Adrenal gland (tissue), 12 donors: ENCODE results near the gene SYNGAP1. TPM values are rescaled to one million over a fixed set of nuclear protein-coding genes. Genes with fewer than 3 reads are reported as not detected.
"Not testable (repeated sequence)": the region's sequence is repeated elsewhere in the genome, so short reads cannot be mapped to it uniquely, and the experiment has no call there.

Source experiments
- DNase-seq, 7 donors: peaks; one replicate each; pipeline ENCODE4 v3.0.0-alpha.2; 2019 to 2020
- H3K27ac ChIP-seq, 5 donors: fragments of 200-600 bp; sonication (generic) in 4 of 5; 1 replicate in 3 of 5; 2 replicates in 2 of 5; pipeline versions ENCODE4 v1.5.1 to v1.8.0; 2016 to 2020; ENCODE audit warnings: mild to moderate bottlenecking in 1 of 5
- H3K27me3 ChIP-seq: fragments of 200-600 bp; 2 replicates; pipeline ENCODE4 v1.8.0; 2021
- H3K36me3 ChIP-seq, 2 donors: fragments of 200-600 bp; replicated peaks in 1 of 2; 1 replicate in 1 of 2; 2 replicates in 1 of 2; pipeline versions ENCODE4 v1.5.1 to v1.8.0; 2018 to 2022
- H3K4me1 ChIP-seq, 2 donors: fragments of 200-600 bp; replicated peaks in 1 of 2; 1 replicate in 1 of 2; 2 replicates in 1 of 2; pipeline versions ENCODE4 v1.5.1 to v1.8.0; 2018 to 2021
- H3K4me3 ChIP-seq, 4 donors: fragments of 200-600 bp; sonication (generic) in 3 of 4; one replicate each; pipeline ENCODE4 v1.5.1; 2016 to 2018
- H3K9me3 ChIP-seq, 3 donors: fragments of 200-600 bp; sonication (generic) in 1 of 3; replicated peaks in 1 of 3; 1 replicate in 2 of 3; 2 replicates in 1 of 3; pipeline versions ENCODE4 v1.5.1 to v1.8.0; 2016 to 2021
- POLR2A ChIP-seq, 2 donors: fragments of 450-650 bp; IDR thresholded peaks; one replicate each; pipeline ENCODE4 v1.6.1; 2017; ENCODE audit warnings: antibody characterized with exemption in 2 of 2, mild to moderate bottlenecking in 2 of 2, moderate library complexity in 1 of 2
- WGBS, 4 donors: extraction: QIAGEN DNeasy Blood & Tissue Kit in 2 of 4; methylation state at CpG; one replicate each; pipeline versions ENCODE4 v1.1.5 to v1.1.7; 2013 to 2017; 5-methylcytosine and 5-hydroxymethylcytosine counted together
- intact Hi-C, 2 donors: fragments of 100-400 bp; cut with DNase I; formaldehyde crosslinking; loops; one replicate each; pipeline versions ENCODE4 v1.14.1 to v1.15.0; 2022 to 2023
- polyA plus RNA-seq, 3 donors: library from polyadenylated mRNA; stranded (reverse); fragments of 200-250 nt in 2 of 3; fragments of 350-450 nt in 1 of 3; fragmentation: Illumina TruSeq in 1 of 3; extraction: RNeasy Lipid Tissue Mini Kit (QIAGEN cat#74804) in 1 of 3; gene quantifications; one replicate each; pipeline ENCODE4 v1.2.3, GENCODE V29; 2013 to 2014
- total RNA-seq, 9 donors: library from RNA; depleted of rRNA in 4 of 9; stranded (reverse); fragments of >200 nt in 4 of 9; fragments of 120-200 nt in 1 of 9; fragmentation: NEBNext Ultra II Directional in 1 of 9; extraction: Animal tissue kit (Norgen Biotek cat#: 25700) in 1 of 9; gene quantifications; one replicate each; pipeline versions ENCODE4 v1.1.0 to v1.2.4, GENCODE V29; 2013 to 2023
- TF ChIP-seq, protein P1 (sequence below), 6 experiments: fragments of 450-650 bp in 4 of 6; fragments of 200-600 bp in 2 of 6; sonication (generic) in 1 of 6; IDR thresholded peaks; 1 replicate in 5 of 6; 2 replicates in 1 of 6; pipeline versions ENCODE4 v1.5.1 to v1.8.0; 2016 to 2021; ENCODE audit warnings: antibody characterized with exemption in 6 of 6, mild to moderate bottlenecking in 2 of 6, moderate library complexity in 1 of 6
- donor health status: healthy with polysubstance abuse.
- donor health status: Bipolar disorder and iron deficiency.
- donor health status: DM: yes; HTN: yes; CAD: no.
- donor health status: DM: no; HTN: no; CAD: no.
- donor health status: DM: no; HTN: no; CAD: no.
- donor health status: DM: yes; HTN: yes; CAD: no.

SYNGAP1 gene
- total and polyA plus RNA-seq, 12 donors, result 2.6 to 73.5 (median 8.7) TPM

- no peaks in the 10 kb centered on the region for H3K4me1 ChIP-seq
- WGBS, 4 donors, result 78 to 88% (median 83%) methylated on average over 3 of the region's 3 CpGs
- H3K27me3 ChIP-seq, result peaks cover 4% of the 10 kb centered on the region
- H3K36me3 ChIP-seq, result no peaks in the 10 kb centered on the region
- no peaks in the 10 kb centered on the region for H3K9me3 ChIP-seq
- DNase-seq, result no peak
- intact Hi-C loops, result no loop called here
- H3K4me3 ChIP-seq, result no peak overlapping the region
- TF ChIP-seq, protein P1, sequence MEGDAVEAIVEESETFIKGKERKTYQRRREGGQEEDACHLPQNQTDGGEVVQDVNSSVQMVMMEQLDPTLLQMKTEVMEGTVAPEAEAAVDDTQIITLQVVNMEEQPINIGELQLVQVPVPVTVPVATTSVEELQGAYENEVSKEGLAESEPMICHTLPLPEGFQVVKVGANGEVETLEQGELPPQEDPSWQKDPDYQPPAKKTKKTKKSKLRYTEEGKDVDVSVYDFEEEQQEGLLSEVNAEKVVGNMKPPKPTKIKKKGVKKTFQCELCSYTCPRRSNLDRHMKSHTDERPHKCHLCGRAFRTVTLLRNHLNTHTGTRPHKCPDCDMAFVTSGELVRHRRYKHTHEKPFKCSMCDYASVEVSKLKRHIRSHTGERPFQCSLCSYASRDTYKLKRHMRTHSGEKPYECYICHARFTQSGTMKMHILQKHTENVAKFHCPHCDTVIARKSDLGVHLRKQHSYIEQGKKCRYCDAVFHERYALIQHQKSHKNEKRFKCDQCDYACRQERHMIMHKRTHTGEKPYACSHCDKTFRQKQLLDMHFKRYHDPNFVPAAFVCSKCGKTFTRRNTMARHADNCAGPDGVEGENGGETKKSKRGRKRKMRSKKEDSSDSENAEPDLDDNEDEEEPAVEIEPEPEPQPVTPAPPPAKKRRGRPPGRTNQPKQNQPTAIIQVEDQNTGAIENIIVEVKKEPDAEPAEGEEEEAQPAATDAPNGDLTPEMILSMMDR (IDR thresholded peaks at IDR 0.05), result no peak
- TF ChIP-seq POLR2A (IDR thresholded peaks at IDR 0.05), result no peak
- H3K27ac ChIP-seq, result no peak overlapping the region
These were observed 49.8 kb downstream of the SYNGAP1 start for GRCh38 chr6:33469661-33470060.

DNA sequence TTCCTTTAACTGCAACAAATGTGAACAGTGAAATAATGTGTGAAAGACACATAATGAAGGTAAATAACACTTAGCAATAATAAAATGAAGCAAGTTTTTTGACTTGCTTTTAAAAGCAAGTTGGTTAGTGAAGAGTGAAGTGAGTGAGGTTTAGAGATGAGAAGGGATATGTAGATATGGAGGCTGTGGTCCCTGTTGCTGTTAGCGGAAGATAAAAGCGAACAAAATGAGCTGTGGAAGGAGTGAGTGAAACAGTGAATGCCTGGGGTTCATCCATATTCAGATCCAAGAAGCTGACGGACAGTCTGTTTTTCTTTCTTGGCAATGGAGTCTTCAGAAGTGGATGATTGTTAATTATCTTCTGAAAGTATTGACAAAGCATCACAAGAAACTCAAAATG lies 58.0 kb downstream of the SYNGAP1 start:
- no peak for TF ChIP-seq POLR2A (IDR thresholded peaks at IDR 0.05)
- TF ChIP-seq, protein P1 (IDR thresholded peaks at IDR 0.05), result no peak
- no peak for DNase-seq
- no peak overlapping the region for H3K27ac ChIP-seq
- H3K27me3 ChIP-seq, result peaks cover 4% of the 10 kb centered on the region
- no peak overlapping the region for H3K4me3 ChIP-seq
- H3K36me3 ChIP-seq, result no peaks in the 10 kb centered on the region
- intact Hi-C loops, result no loop called here
- no peaks in the 10 kb centered on the region for H3K9me3 ChIP-seq
- WGBS, 4 donors, result 65 to 74% (median 70%) methylated on average over 3 of the region's 3 CpGs
- no peaks in the 10 kb centered on the region for H3K4me1 ChIP-seq

DNA sequence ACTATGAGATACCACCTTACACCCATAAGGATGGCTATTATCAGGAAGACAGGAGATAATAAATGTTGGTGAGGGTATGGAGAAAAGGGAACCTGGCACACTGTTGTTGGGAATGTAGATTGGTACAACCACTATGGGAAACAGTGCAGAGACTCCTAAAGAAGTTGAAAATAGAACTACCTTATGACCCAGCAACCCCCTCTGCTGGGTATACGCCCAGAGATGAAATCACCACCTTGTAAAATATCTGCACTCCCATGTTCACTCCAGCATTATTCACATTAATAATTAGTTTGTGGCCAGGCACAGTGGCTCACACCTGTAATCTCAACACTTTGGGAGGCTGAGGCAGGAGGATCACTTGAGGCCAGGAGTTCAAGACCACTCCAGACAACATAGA lies 61.3 kb downstream of the SYNGAP1 start:
- H3K4me3 ChIP-seq, result no peak overlapping the region
- H3K27me3 ChIP-seq, result no peaks in the 10 kb centered on the region
- no peak for DNase-seq
- no peak for TF ChIP-seq POLR2A (IDR thresholded peaks at IDR 0.05)
- TF ChIP-seq, protein P1 (IDR thresholded peaks at IDR 0.05), result no peak
- H3K4me1 ChIP-seq, result no peaks in the 10 kb centered on the region
- WGBS, 4 donors, result 63 to 82% (median 72%) methylated on average over 1 of the region's 1 CpG
- intact Hi-C loops, result no loop called here
- no peak overlapping the region for H3K27ac ChIP-seq
- no peaks in the 10 kb centered on the region for H3K36me3 ChIP-seq
- H3K9me3 ChIP-seq, result no peaks in the 10 kb centered on the region

- H3K27me3 ChIP-seq, intact Hi-C loops, DNase-seq, H3K27ac ChIP-seq, H3K4me1 ChIP-seq, H3K36me3 ChIP-seq, H3K9me3 ChIP-seq, H3K4me3 ChIP-seq: not testable (repeated sequence)
- WGBS, 4 donors, result 89 to 96% (median 94%) methylated on average over 5 of the region's 5 CpGs
These were observed 62.8 kb downstream of the SYNGAP1 start for GRCh38 chr6:33482620-33483019.

GRCh38 chr6:33483678-33484077 lies 63.8 kb downstream of the SYNGAP1 start:
- Histone ChIP-seq H3K9me3 (no peaks in the 10 kb centered on the region), H3K27ac (no peak overlapping the region), H3K4me1 (no peaks in the 10 kb centered on the region), H3K36me3 (no peaks in the 10 kb centered on the region), H3K27me3 (no peaks in the 10 kb centered on the region), H3K4me3 (no peak overlapping the region)
- intact Hi-C loops, result no loop called here
- TF ChIP-seq, protein P1 (IDR thresholded peaks at IDR 0.05), result no peak
- TF ChIP-seq POLR2A (IDR thresholded peaks at IDR 0.05), result no peak
- DNase-seq, result no peak
- WGBS, 4 donors, result 59 to 74% (median 65%) methylated on average over 3 of the region's 3 CpGs

DNA sequence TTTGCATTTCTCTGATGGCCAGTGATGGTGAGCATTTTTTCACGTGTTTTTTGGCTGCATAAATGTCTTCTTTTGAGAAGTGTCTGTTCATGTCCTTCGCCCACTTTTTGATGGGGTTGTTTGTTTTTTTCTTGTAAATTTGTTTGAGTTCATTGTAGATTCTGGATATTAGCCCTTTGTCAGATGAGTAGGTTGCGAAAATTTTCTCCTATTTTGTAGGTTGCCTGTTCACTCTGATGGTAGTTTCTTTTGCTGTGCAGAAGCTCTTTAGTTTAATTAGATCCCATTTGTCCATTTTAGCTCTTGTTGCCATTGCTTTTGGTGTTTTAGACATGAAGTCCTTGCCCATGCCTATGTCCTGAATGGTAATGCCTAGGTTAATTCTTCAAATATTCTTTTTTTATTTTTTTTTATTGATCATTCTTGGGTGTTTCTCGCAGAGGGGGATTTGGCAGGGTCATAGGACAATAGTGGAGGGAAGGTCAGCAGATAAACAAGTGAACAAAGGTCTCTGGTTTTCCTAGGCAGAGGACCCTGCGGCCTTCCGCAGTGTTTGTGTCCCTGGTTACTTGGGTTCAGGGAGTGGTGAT lies 64.9 kb downstream of the SYNGAP1 start:
- intact Hi-C loops, H3K4me1 ChIP-seq, H3K36me3 ChIP-seq, H3K9me3 ChIP-seq, H3K27ac ChIP-seq, H3K4me3 ChIP-seq, DNase-seq, H3K27me3 ChIP-seq: not testable (repeated sequence)
- 68 to 80% (median 79%) methylated on average over 3 to 4 of the region's 6 CpGs for WGBS, 4 donors

GRCh38 chr6:33485680-33486079 lies 65.8 kb downstream of the SYNGAP1 start:
- DNase-seq, intact Hi-C loops, H3K27ac ChIP-seq, H3K4me3 ChIP-seq, H3K9me3 ChIP-seq, H3K4me1 ChIP-seq, H3K36me3 ChIP-seq, H3K27me3 ChIP-seq: not testable (repeated sequence)
- WGBS, 4 donors, result 86 to 87% methylated on average over 23 to 25 of the region's 25 CpGs; no CpG with 5 or more reads in 2 of the 4 donors
